Loucy (cell line): Measurements from ENCODE around the gene KLHDC10.

Experiments
- H2AFZ ChIP-seq: fragments of 200-600 bp; sonication (generic); 2 replicates; pipeline ENCODE4 v1.6.0; 2016; ENCODE audit warnings: antibody characterized with exemption, mild to moderate bottlenecking, low read length, moderate library complexity
- H3F3A ChIP-seq: fragments of 200-600 bp; 2 replicates; pipeline ENCODE4 v1.6.0; 2016; ENCODE audit warnings: antibody characterized with exemption, low read depth, mild to moderate bottlenecking
- H3K27me3 ChIP-seq: fragments of 200-600 bp; sonication (generic); 2 replicates; pipeline ENCODE4 v1.6.1; 2014; ENCODE audit warnings: low read length, mild to moderate bottlenecking; ENCODE audit not compliant: insufficient read depth, poor library complexity, severe bottlenecking
- H3K36me3 ChIP-seq: fragments of 200-600 bp; sonication (generic); 2 replicates; pipeline ENCODE4 v1.6.1; 2016; ENCODE audit warnings: low read length; ENCODE audit not compliant: insufficient read depth
- H3K4me1 ChIP-seq: fragments of 200-600 bp; sonication (generic); 2 replicates; pipeline ENCODE4 v1.5.1; 2014; ENCODE audit warnings: low read length, mild to moderate bottlenecking; ENCODE audit not compliant: insufficient read depth, poor library complexity, severe bottlenecking
- H3K4me2 ChIP-seq: fragments of 200-600 bp; sonication (generic); 2 replicates; pipeline ENCODE4 v1.6.0; 2014; ENCODE audit warnings: antibody characterized with exemption, low read length, low read depth, mild to moderate bottlenecking; ENCODE audit not compliant: poor library complexity, severe bottlenecking
- H3K4me3 ChIP-seq: fragments of 200-600 bp; sonication (generic); 2 replicates; pipeline ENCODE4 v1.5.1; 2014; ENCODE audit warnings: low read length, mild to moderate bottlenecking, mixed read lengths; ENCODE audit not compliant: poor library complexity, severe bottlenecking
- H3K79me2 ChIP-seq: fragments of 200-600 bp; sonication (generic); 2 replicates; pipeline ENCODE4 v1.6.1; 2014; ENCODE audit warnings: low read length; ENCODE audit not compliant: insufficient read depth
- H3K9ac ChIP-seq: fragments of 200-600 bp; sonication (generic); 2 replicates; pipeline ENCODE4 v1.6.0; 2014; ENCODE audit warnings: mild to moderate bottlenecking, low read depth, low read length, moderate library complexity; ENCODE audit not compliant: poor library complexity, severe bottlenecking
- H3K9me2 ChIP-seq: fragments of 200-600 bp; sonication (generic); replicated peaks from 2 replicates; pipeline ENCODE4 v1.6.1; 2016; ENCODE audit warnings: low read depth, low read length, mixed read lengths
- H3K9me3 ChIP-seq: fragments of 200-600 bp; sonication (generic); 2 replicates; pipeline ENCODE4 v1.6.1; 2014; ENCODE audit warnings: mild to moderate bottlenecking, antibody characterized with exemption, low read length, low read depth; ENCODE audit not compliant: insufficient read depth
- H4K20me1 ChIP-seq: fragments of 200-600 bp; sonication (generic); 2 replicates; pipeline ENCODE4 v1.6.0; 2014; ENCODE audit warnings: antibody characterized with exemption, low read length, mild to moderate bottlenecking; ENCODE audit not compliant: insufficient read depth, poor library complexity, severe bottlenecking
- EZH2phosphoT487 ChIP-seq: fragments of 200-600 bp; IDR thresholded peaks from 2 replicates; pipeline ENCODE4 v1.6.1; 2018; ENCODE audit warnings: antibody characterized with exemption, mild to moderate bottlenecking, moderate library complexity, borderline replicate concordance
- TF ChIP-seq, protein P1 (sequence below): fragments of 200-600 bp; sonication (generic); conservative IDR thresholded peaks from 2 replicates; pipeline ENCODE4 v1.5.1; 2014; ENCODE audit warnings: mild to moderate bottlenecking, antibody characterized with exemption, low read length

KLHDC10 gene

GRCh38 chr7:130096243-130096827, 26.0 kb downstream of the KLHDC10 start:
- Histone ChIP-seq H3K4me3 (no peak overlapping the region), H3K36me3 (no peaks in the 10 kb centered on the region), H4K20me1 (peaks cover 6% of the 10 kb centered on the region), H3K9me2 (no peaks in the 10 kb centered on the region), H2AFZ (no peak overlapping the region), H3F3A (no peaks in the 10 kb centered on the region), H3K27me3 (no peaks in the 10 kb centered on the region), H3K9ac (no peak overlapping the region), H3K9me3 (no peaks in the 10 kb centered on the region), H3K4me1 (no peaks in the 10 kb centered on the region), H3K79me2 (peaks cover 5% of the 10 kb centered on the region), H3K4me2 (no peak overlapping the region)
- TF ChIP-seq, protein P1, sequence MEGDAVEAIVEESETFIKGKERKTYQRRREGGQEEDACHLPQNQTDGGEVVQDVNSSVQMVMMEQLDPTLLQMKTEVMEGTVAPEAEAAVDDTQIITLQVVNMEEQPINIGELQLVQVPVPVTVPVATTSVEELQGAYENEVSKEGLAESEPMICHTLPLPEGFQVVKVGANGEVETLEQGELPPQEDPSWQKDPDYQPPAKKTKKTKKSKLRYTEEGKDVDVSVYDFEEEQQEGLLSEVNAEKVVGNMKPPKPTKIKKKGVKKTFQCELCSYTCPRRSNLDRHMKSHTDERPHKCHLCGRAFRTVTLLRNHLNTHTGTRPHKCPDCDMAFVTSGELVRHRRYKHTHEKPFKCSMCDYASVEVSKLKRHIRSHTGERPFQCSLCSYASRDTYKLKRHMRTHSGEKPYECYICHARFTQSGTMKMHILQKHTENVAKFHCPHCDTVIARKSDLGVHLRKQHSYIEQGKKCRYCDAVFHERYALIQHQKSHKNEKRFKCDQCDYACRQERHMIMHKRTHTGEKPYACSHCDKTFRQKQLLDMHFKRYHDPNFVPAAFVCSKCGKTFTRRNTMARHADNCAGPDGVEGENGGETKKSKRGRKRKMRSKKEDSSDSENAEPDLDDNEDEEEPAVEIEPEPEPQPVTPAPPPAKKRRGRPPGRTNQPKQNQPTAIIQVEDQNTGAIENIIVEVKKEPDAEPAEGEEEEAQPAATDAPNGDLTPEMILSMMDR = no peak
- no peak for TF ChIP-seq EZH2phosphoT487

DNA sequence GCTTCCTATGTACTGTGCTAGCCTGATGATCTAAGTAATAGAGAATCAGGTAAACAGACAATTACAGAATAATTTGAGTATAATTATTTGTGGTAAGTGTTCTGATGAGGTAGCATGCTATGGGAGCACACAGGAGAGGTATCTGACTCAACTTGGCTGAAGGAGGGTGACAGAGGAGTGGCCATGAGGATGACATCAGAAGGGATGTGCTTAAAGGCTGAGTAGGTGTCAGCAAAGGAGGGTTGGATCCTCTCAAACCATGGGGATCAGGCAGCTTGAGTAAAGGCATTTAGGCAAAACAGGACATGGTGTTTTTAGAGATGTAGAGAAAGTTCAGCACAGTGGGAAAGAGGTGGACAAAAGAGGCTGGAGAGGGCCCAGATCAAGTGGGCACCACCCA, 29.0 kb downstream of the KLHDC10 start:
- no peak for TF ChIP-seq EZH2phosphoT487
- TF ChIP-seq, protein P1 = no peak
- H3K4me3 ChIP-seq = no peak overlapping the region
- H3K9me2 ChIP-seq = no peaks in the 10 kb centered on the region
- H3K9me3 ChIP-seq = no peaks in the 10 kb centered on the region
- no peaks in the 10 kb centered on the region for H3K27me3 ChIP-seq
- peaks cover 6% of the 10 kb centered on the region for H4K20me1 ChIP-seq
- no peak overlapping the region for H2AFZ ChIP-seq
- H3K4me2 ChIP-seq = no peak overlapping the region
- H3F3A ChIP-seq = no peaks in the 10 kb centered on the region
- 0 out of 2 replicates have a peak, but pooled peaks cover 5% of the 10 kb centered on the region for H3K79me2 ChIP-seq
- H3K4me1 ChIP-seq = no peaks in the 10 kb centered on the region
- H3K9ac ChIP-seq = no peak overlapping the region
- H3K36me3 ChIP-seq = no peaks in the 10 kb centered on the region

- Histone ChIP-seq H4K20me1 (peaks cover 6% of the 10 kb centered on the region), H3K27me3 (no peaks in the 10 kb centered on the region), H3K9me3 (no peaks in the 10 kb centered on the region), H3K9me2 (no peaks in the 10 kb centered on the region), H3K4me3 (no peak overlapping the region), H3K4me2 (no peak overlapping the region), H2AFZ (no peak overlapping the region), H3K79me2 (no peaks in the 10 kb centered on the region), H3K4me1 (no peaks in the 10 kb centered on the region), H3K9ac (no peak overlapping the region), H3F3A (no peaks in the 10 kb centered on the region), H3K36me3 (no peaks in the 10 kb centered on the region)
- no peak for TF ChIP-seq EZH2phosphoT487
- TF ChIP-seq, protein P1 = no peak
Measured at GRCh38 chr7:130102588-130102987, 32.3 kb downstream of the KLHDC10 start.
